Esophagus (tissue), 2 donors: ENCODE measurements around the gene CDH13. TPM values are rescaled to one million over a fixed set of nuclear protein-coding genes. Genes with fewer than 3 reads are reported as not detected.

Experiments used
- H3K27ac ChIP-seq, 2 donors: one replicate each; pipeline ENCODE4 v1.5.1; 2013; ENCODE audit warnings: low read depth in 2 of 2, mild to moderate bottlenecking in 2 of 2, inconsistent platforms in 1 of 2, low read length in 1 of 2, moderate library complexity in 1 of 2
- H3K27me3 ChIP-seq, 2 donors: one replicate each; pipeline ENCODE4 v1.6.1; 2013; ENCODE audit warnings: low read length in 2 of 2, control low read depth in 1 of 2, mild to moderate bottlenecking in 1 of 2; ENCODE audit not compliant: insufficient read depth in 2 of 2, control insufficient read depth in 1 of 2
- H3K36me3 ChIP-seq, 2 donors: one replicate each; pipeline ENCODE4 v1.6.1; 2013; ENCODE audit warnings: low read length in 1 of 2; ENCODE audit not compliant: control insufficient read depth in 2 of 2, insufficient read depth in 2 of 2
- H3K4me1 ChIP-seq, 2 donors: one replicate each; pipeline ENCODE4 v1.6.1; 2013; ENCODE audit warnings: low read length in 1 of 2; ENCODE audit not compliant: control insufficient read depth in 2 of 2, insufficient read depth in 2 of 2
- H3K4me3 ChIP-seq, 2 donors: one replicate each; pipeline ENCODE4 v1.5.1; 2013; ENCODE audit warnings: low read length in 2 of 2, mild to moderate bottlenecking in 2 of 2, low read depth in 1 of 2, moderate library complexity in 1 of 2
- H3K9me3 ChIP-seq, 2 donors: one replicate each; pipeline ENCODE4 v1.6.1; 2013; ENCODE audit warnings: mild to moderate bottlenecking in 2 of 2, low read depth in 1 of 2, low read length in 1 of 2, moderate library complexity in 1 of 2; ENCODE audit not compliant: control insufficient read depth in 2 of 2, insufficient read depth in 1 of 2
- WGBS, 2 donors: extraction: QIAGEN DNeasy Blood & Tissue Kit; methylation state at CpG; one replicate each; pipeline ENCODE4 v1.1.7; 2013; 5-methylcytosine and 5-hydroxymethylcytosine counted together
- polyA plus RNA-seq, 2 donors: library from polyadenylated mRNA; stranded (reverse); fragments of 200-250 nt; gene quantifications; one replicate each; pipeline ENCODE4 v1.2.3, GENCODE V29; 2013
- donor health status: healthy with polysubstance abuse.
- donor health status: Bipolar disorder and iron deficiency.

The CDH13 gene
- polyA plus RNA-seq, 2 donors, result 1.3 to 4.3 TPM

DNA sequence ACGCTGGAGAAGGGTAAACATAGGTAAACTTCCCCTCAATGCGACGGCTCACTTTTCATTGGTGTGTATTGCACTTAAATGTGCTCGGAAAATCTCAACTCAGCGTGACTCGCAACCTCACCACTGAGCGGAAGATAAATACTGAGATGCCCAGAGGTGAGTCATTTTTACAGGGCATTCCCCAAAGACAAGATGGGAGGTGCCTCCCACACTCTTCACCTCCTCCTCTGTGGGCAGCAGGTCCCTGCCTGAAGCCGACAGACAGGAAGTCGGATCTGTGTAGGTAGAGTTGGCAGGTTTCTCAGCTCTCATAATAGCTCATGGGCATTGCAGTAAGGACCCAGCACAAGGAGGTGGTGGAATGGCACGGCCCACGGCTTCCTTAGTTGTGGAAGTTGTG is 906.4 kb downstream of the CDH13 start:
- H3K4me3 ChIP-seq, result no peak overlapping the region
- WGBS, 2 donors, result 42 to 62% methylated on average over 11 of the region's 11 CpGs
- no peaks in the 10 kb centered on the region for H3K9me3 ChIP-seq
- no peaks in the 10 kb centered on the region for H3K4me1 ChIP-seq
- H3K27ac ChIP-seq, result no peak overlapping the region
- H3K27me3 ChIP-seq, result no peaks in the 10 kb centered on the region
- H3K36me3 ChIP-seq, result no peaks in the 10 kb centered on the region

DNA sequence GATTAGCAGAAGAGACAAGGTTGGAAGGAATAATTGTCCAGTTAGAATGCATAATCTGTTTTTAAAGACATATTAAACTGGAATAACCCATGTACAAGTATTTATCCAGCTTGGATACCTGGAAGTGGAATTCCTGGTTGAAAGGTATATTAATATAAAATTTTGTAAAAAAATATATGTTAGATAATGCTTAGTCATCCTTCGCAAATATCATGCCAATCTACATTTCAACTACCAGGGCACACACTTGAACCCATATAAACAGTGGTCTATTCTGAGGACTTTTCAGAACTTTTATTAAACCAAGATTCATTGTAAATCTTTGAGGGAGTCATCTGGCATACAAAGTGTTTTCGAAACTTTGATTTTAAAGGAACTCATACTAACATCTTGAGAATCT is 911.9 kb downstream of the CDH13 start:
- Histone ChIP-seq H3K4me3 (no peak overlapping the region), H3K9me3 (no peaks in the 10 kb centered on the region), H3K4me1 (no peaks in the 10 kb centered on the region), H3K27ac (no peak overlapping the region), H3K36me3 (no peaks in the 10 kb centered on the region), H3K27me3 (no peaks in the 10 kb centered on the region)
- WGBS, 2 donors, result 90 to 95% methylated on average over 2 of the region's 2 CpGs

DNA sequence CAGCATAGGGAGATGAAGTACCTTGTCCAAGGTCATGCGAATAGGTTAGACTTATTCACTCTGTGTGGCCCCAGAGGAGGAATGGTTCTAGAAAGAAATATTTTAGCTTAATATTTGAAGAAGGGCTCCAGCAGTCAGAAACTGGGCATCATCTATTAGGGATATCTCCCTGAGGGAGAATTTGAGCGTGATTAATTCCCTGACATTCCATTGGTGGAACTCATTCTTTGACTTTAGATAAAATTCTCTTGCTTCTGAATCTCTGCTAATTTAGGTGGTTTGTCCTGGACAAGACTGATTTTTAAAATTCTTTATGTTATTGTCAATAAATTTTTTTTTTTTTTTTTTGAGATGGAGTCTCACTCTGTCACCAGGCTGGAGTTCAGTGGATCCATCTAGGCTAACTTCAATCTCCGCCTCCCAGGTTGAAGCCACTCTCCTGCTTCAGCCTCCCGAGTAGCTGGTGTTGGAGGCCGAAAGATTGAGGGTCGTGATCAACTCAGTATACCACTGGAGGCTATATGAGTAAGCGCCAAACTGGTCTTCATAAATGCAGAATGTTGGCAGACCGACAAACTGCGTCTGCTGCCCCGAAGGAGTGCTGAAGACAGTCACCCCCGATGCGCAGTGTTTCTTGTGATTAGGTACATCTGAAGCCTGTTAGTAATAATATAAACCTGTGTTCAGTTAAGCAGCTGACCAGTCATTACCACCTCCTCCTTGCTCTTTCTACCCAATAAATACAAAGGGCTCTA is 913.1 kb downstream of the CDH13 start:
- Histone ChIP-seq H3K27ac (no peak overlapping the region), H3K4me1 (no peaks in the 10 kb centered on the region), H3K9me3 (no peaks in the 10 kb centered on the region), H3K4me3 (no peak overlapping the region), H3K27me3 (no peaks in the 10 kb centered on the region), H3K36me3 (no peaks in the 10 kb centered on the region)
- 86 to 88% methylated on average over 12 of the region's 12 CpGs for WGBS, 2 donors

DNA sequence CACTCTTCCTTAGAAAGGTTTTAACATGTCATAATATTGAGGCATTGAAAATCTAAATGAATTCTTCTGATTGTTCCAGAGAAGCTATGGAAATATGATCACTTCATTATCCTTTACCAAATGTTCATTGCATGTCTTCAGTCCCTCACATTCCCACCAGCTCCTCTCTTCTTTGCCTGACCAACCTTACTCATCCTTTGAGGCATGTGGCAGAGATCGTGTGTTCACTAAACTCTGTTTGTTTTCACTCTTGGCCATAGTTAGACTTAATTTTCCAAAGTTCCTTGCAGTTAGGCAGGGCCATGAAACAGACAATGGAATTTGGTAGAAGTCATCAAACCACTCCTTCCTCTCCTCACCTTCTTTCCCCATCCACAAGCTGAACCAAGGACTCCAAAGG is 914.5 kb downstream of the CDH13 start:
- Histone ChIP-seq H3K4me3 (no peak overlapping the region), H3K4me1 (no peaks in the 10 kb centered on the region), H3K27me3 (no peaks in the 10 kb centered on the region), H3K27ac (no peak overlapping the region), H3K36me3 (no peaks in the 10 kb centered on the region), H3K9me3 (peaks cover 0 to 3% of the 10 kb centered on the region in 2 donors)
- 59 to 71% methylated on average over 1 of the region's 1 CpG for WGBS, 2 donors

DNA sequence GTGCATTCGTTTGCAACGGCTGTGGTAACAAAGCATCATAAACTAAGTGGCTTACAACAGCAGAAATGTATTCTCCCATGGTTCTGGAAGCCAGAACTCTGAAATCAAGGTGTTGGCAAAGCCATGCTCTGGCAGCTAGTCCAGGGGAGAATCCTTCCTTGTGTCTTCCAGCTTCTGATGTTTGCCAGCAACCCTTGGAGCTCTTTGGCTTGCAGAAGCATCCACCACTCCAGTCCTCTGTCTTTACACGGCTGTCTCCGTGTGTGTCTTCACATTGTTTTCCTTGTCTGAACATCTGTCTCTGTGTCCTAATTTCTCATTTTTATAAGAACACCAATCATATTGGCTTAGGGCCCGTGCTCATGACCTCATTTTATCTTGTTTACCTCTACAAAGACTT is 915.7 kb downstream of the CDH13 start:
- H3K27me3 ChIP-seq, result no peaks in the 10 kb centered on the region
- H3K36me3 ChIP-seq, result no peaks in the 10 kb centered on the region
- H3K27ac ChIP-seq, result no peak overlapping the region
- H3K4me1 ChIP-seq, result no peaks in the 10 kb centered on the region
- WGBS, 2 donors, result 47 to 49% methylated on average over 5 of the region's 5 CpGs
- H3K9me3 ChIP-seq, result peaks cover 0 to 3% of the 10 kb centered on the region in 2 donors
- H3K4me3 ChIP-seq, result no peak overlapping the region

DNA sequence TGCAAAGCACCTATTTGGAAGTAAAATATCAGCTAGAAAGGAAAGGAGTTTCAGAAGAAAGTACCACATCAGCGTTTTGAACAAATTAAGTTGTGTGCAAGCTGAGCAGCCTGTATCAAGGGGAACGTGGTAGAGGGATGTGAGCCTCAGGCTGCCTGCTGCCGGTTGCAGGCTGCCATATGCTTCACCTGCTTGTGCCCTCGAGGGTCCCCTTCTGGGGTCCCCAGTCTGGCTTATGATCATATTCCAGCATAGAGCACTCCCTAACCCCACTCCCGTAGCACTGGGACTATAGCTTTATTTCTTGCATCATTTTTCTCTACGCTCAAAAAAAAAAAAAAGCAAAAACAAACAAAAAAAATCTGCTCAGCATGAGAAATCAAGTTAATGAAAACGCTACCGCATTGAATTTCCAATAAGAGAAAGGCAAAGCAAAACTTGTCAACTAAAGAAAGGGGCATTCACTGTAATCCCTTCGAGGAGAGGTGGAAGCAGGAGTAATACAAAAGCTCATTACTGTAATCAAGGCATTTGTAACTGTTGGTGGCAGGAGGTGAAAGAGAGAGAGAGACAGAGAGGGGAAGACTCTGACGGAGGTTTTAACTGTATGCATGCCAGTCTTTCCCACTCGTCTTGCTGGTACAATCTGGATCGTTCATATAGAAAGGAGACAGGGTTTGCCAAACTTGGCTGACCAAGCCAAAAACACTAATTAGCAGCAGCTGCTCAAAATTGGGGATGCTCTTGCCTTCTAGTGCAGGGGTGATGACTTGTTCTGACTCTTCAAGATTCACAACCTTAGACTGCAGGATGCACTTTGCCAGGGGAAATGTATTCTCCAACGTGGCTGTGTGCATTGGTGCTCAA is 922.8 kb downstream of the CDH13 start:
- Histone ChIP-seq H3K27ac (no peak overlapping the region), H3K4me3 (no peak overlapping the region), H3K9me3 (peaks cover 0 to 3% of the 10 kb centered on the region in 2 donors), H3K27me3 (no peaks in the 10 kb centered on the region), H3K36me3 (no peaks in the 10 kb centered on the region), H3K4me1 (no peaks in the 10 kb centered on the region)
- 61 to 65% methylated on average over 13 of the region's 13 CpGs for WGBS, 2 donors

DNA sequence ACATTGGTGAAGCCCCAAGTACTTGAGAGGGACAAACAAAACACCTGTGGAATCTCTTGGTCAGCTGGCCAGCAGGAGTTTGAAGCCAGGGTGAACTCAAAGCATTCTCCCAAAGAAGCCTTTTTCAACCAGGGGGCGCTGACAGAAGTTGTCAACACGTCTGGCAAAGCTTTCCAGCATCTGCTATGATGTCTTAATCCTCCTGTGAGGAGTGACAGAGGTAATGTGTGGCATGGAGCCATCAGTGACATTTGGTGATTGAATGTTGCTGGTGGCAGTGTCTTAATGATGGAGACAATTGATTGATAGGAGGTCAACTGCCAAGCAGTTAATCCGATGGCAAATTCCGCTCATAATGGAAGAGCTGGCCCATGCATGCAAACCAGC is 923.4 kb downstream of the CDH13 start:
- peaks cover 0 to 3% of the 10 kb centered on the region in 2 donors for H3K9me3 ChIP-seq
- no peak overlapping the region for H3K27ac ChIP-seq
- H3K4me1 ChIP-seq, result peaks cover 0 to 2% of the 10 kb centered on the region in 2 donors

DNA sequence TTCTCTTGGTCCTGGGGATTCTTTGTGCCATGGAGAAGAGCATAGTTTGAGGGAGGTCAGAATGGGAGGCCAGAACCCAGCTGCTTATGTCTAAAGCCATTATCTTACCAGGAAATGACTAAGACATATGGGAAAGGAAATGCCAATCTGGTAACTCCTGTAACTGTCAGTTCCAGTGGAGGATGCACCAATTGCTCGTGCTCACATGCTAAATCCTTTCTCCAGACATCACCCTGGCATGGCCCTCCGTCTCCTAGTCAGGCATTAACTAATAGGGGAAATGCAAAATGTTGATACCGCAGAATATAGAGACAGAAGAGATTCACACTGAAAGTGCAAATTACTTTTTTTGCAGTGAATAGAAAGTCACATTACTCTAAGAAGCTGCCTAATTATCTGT is 925.5 kb downstream of the CDH13 start:
- H3K27me3 ChIP-seq, result no peaks in the 10 kb centered on the region
- H3K27ac ChIP-seq, result no peak overlapping the region
- WGBS, 2 donors, result 73 to 78% methylated on average over 3 of the region's 3 CpGs
- peaks cover 0 to 2% of the 10 kb centered on the region in 2 donors for H3K4me1 ChIP-seq
- no peak overlapping the region for H3K4me3 ChIP-seq
- H3K36me3 ChIP-seq, result no peaks in the 10 kb centered on the region
- no peaks in the 10 kb centered on the region for H3K9me3 ChIP-seq

More for the DNA sequence above, 923.4 kb downstream of the CDH13 start:
- Histone ChIP-seq H3K4me3 (no peak overlapping the region), H3K36me3 (no peaks in the 10 kb centered on the region), H3K27me3 (no peaks in the 10 kb centered on the region)
- WGBS, 2 donors, result 56 to 68% methylated on average over 4 of the region's 4 CpGs

DNA sequence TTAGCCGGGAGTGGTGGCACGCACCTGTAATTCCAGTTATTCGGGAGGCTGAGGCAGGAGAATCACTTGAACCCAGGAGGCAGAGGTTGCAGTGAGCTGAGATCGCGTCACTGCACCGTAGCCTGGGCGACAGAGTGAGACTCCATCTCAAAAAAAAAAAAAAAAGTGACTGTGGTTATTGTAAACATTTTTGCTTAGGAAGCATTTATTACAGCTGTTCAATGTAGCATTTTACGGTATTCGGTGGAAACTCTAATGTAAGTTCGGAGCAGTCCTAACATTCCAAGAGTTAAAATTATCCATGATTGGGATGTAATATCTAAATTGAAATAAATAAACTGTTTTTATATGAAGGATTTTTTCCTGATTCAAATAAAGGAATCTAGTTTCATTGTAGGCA is 926.2 kb downstream of the CDH13 start:
- no peaks in the 10 kb centered on the region for H3K27me3 ChIP-seq
- H3K36me3 ChIP-seq, result no peaks in the 10 kb centered on the region
- H3K4me3 ChIP-seq, result no peak overlapping the region
- H3K4me1 ChIP-seq, result peaks cover 0 to 2% of the 10 kb centered on the region in 2 donors
- H3K27ac ChIP-seq, result no peak overlapping the region
- no peaks in the 10 kb centered on the region for H3K9me3 ChIP-seq
- whole genome bisulfite sequencing, 2 donors, result 87 to 90% methylated on average over 7 to 10 of the region's 10 CpGs
